Vein endothelial cell (primary cell): ENCODE results near the gene ANKLE1. TPM values are rescaled to one million over a fixed set of nuclear protein-coding genes. Genes with fewer than 3 reads are reported as not detected.

Experiments
- total RNA-seq: library from RNA; depleted of rRNA; stranded (reverse); fragments of >200 nt; gene quantifications from 2 replicates; pipeline ENCODE4 v1.2.3, GENCODE V29; 2012

Gene ANKLE1, protein sequence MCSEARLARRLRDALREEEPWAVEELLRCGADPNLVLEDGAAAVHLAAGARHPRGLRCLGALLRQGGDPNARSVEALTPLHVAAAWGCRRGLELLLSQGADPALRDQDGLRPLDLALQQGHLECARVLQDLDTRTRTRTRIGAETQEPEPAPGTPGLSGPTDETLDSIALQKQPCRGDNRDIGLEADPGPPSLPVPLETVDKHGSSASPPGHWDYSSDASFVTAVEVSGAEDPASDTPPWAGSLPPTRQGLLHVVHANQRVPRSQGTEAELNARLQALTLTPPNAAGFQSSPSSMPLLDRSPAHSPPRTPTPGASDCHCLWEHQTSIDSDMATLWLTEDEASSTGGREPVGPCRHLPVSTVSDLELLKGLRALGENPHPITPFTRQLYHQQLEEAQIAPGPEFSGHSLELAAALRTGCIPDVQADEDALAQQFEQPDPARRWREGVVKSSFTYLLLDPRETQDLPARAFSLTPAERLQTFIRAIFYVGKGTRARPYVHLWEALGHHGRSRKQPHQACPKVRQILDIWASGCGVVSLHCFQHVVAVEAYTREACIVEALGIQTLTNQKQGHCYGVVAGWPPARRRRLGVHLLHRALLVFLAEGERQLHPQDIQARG
- total RNA-seq: 0.96 and 1.3 TPM in 2 replicates

DNA sequence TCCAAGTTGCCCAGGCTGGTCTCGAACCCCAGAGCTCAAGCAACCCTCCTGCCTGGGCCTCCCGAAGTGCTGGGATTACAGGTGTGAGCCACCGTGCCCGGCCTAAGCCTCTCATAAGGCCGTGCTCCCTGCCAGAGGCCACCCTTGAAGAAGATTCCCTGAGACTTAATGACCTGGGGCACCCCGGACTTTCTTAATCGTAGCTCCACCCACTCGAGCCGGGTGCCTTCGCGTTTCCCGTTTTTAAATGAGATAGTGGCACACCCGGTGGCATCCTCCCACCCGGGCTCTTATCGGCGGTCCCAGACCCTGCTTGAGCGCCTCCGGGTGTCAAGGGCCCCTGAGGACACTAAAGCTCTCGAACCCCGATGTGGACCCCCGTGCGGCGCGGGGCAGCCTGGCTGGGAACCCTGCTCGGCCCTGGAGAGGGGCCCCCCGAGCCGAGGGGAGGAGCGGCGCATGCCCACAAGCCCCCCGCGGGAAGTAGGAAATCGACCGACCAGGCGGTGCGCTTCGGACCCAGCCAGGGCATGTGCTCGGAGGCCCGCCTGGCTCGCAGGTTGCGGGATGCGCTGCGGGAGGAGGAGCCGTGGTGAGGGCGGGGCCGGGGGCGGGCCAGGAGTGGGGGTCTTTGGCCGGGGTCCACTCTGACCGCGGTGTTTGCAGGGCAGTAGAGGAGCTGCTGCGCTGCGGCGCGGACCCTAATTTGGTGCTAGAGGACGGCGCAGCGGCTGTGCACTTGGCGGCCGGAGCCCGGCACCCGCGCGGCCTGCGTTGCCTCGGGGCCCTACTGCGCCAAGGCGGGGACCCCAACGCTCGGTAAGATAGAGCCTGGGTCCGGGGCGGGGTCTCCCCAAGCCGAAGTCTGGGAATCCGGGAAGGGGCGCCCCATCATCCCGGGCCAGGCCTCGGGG, at the start of gene ANKLE1:
TSS of gene ANKLE1 (plus strand) at position 511 of the 914 bp plus-strand sequence. CDS start at position 531, 20 bp downstream.

DNA sequence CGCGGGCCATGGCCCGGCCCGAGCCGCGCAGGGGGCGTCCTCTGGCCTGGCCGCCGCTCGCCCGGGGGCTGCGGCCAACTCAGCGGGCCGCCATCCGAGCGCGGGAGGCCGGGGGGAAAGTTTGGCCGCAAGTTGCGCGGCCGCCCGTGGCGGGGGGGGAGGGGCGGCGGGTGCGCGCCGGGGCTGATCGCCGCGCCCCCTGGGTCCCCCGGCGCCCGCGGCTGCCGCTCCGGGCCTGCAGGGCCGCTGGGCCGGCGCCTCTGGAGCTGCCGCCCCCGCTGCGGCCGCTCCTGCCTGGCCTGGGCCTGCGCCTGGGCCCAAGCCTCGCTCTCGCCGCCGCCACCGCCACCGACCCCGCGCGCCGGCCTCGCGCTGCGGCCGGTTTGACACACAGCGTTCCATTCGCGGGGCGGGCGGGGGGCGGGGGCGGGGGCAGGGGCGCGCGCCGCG, 36.1 kb upstream of the ANKLE1 start, which contains the start of gene NR2F6:
TSS of gene NR2F6 (minus strand) at position 385 of the 450 bp plus-strand sequence. CDS start 699 bp downstream, outside the sequence.

DNA sequence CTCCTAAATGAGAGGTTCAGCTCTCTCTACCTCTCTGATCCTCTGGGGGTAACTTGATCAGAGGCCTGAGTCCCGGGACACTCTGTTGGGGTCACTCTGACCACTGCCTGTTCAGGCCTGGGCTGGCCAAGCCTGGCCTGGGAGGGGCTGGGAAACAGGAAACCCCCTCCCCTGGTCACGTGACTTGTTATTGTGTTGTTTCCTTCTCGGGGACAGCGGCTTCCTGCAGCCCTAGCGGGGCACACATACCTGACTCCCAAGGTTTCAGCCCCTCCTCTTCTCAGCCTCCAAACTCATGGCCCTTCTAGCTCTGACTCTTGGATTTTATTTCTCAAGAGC, 17.1 kb upstream of the ANKLE1 start, which contains the start of gene USHBP1:
TSS of gene USHBP1 (minus strand) at position 105 of the 339 bp plus-strand sequence. CDS start 446 bp downstream, outside the sequence.

DNA sequence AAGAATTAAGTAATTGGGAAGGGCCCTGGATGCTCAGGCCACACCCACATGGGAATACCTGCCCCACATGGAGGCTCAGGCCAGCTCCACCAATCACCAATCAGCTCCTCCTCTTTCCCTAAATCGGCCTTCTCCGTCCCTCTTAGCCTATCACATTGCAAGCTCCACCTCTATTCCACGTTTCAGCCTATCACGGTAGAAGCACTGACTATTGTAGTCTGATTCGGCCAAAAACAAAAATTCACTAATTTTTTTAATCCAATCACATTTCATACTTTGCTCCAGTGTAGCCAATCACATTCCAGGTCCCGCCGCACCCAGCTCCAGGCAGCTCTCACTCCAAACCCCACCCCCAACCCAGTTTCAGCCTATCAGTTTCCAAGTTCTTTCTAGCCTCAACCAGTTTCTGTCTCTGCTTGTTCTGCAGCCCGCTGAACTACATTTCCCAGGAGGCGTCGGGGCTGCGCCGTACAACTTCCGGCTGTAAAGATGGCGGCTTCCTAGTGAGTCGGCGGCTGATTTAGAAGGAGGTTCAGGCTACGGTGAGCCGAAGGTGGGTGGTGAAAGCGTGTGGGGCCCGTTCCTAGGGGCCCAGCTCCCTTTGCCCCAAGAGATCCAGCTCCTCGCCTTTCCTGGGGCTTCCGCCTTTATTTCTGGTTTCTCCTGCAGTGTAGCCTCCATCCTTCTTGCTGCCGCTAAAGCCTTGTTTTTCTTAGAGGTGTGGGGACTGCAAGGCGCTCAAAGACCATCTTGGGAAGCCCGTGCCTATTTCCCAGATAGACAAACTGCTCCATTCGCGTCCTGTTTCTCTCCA, 14.5 kb upstream of the ANKLE1 start, which contains the start of gene BABAM1:
TSS of gene BABAM1 (plus strand) at position 469 of the 814 bp plus-strand sequence. CDS start 1,364 bp downstream, outside the sequence.

DNA sequence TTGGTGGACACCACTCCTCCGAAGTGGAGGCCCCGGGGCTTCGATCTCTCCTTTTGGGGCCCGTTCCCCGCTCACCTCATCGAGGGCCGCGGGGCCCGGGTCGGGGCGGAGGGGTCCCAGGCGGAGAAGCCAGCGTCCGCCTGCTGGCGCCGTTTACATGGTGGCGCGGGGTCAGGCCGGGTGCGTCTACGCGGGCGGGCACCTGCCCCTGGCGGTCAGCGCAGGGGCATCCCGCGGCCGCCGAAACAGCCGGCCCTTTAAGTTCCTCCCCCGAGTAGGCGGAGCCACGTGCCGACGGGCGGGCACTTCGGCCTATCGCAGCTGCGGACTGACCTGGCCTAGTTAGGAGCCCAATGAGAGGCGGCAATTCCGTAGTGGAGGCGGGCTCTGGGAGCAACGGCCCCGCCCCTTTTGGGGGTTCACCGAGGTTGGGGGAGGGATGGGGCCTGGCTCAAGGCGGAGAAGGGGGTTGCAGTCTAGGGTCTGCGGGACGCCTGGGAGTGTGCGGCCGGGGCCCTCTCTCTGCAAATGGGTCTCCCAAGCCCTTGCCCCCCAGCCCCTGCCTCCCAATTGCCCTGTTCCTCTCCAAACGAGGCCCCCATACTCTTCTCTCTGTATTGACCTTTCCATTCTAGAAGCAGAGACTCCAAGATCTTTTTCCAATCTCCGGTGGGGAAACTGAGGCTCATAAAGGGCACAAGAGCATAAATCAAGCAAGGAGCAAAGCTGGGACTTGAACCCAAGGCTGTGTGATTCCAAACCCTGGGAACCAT, 21.7 kb downstream of the ANKLE1 start, which contains the start of gene ABHD8:
TSS of gene ABHD8 (minus strand) at position 259 of the 773 bp plus-strand sequence. CDS start 1,809 bp downstream, outside the sequence.

DNA sequence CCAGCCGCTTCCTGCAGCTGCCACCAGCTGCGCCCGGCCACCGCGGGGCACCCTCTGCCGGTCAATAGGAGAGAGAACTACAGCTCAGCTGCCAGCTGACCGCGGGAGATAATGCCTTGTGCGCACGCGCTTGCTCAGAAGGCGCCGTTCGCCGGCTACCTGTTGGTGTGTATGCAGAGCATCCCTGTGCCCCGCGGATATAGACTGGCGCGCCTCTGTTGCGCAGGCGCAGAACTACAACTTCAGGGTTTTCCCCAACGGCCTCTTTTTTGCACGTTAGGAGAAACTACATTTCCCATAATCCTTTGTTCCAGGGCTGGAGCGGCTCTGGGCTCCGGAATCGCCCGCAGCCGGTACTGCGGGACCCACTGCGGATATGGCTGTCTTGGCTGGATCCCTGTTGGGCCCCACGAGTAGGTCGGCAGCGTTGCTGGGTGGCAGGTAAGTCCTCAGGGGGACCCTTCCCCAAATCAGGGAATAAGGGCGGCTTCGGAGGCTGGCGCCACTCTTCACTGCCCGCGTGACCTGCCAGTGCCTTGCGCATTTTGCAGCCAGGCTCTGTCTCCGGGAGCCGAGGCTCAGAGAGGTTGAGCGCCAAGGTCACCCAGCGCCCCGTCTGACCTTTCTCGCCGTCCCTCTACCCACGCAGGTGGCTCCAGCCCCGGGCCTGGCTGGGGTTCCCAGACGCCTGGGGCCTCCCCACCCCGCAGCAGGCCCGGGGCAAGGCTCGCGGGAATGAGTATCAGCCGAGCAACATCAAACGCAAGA, 24.0 kb downstream of the ANKLE1 start, which contains the start of gene MRPL34:
TSS of gene MRPL34 (plus strand) at position 356 of the 768 bp plus-strand sequence. CDS start at position 377, 21 bp downstream.

DNA sequence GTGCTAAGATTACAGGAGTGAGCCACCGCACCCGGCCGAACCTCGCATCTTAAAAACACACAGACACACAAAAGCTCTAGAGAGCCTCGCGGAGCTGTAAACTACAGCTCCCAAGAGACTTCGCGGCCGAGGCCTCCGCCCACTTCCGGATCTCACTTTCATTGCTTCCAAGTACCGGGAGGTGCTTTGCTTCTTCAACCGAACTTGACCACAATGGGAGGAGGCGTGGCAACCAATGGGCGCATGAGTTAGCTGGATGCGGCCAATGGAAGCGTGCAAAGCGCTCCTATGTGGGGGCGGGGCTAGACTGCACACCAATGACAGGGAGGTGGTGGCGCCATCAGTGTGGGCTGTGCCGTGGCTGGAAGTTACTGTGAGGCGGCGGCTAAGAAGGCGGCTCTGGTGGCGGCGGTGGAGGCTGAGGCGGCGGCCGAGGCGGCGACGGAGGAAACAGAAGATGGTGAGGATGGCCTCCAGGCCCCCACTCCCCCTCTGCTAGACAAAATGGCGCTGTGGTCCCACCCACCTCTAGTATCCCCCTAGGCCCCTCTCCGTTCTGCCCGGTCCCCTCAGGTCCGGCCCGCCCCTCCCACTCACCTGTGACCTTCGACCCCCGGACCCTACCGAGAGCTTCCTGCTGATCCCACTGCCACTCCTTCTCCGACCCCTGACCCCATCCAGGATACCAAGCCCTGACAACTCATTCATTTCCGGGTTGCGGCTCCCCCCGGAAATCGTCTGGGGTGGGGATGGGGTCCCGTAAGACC, 27.7 kb downstream of the ANKLE1 start, which contains the start of gene DDA1:
TSS of gene DDA1 (plus strand) at position 366 of the 767 bp plus-strand sequence. CDS start at position 458, 92 bp downstream.

DNA sequence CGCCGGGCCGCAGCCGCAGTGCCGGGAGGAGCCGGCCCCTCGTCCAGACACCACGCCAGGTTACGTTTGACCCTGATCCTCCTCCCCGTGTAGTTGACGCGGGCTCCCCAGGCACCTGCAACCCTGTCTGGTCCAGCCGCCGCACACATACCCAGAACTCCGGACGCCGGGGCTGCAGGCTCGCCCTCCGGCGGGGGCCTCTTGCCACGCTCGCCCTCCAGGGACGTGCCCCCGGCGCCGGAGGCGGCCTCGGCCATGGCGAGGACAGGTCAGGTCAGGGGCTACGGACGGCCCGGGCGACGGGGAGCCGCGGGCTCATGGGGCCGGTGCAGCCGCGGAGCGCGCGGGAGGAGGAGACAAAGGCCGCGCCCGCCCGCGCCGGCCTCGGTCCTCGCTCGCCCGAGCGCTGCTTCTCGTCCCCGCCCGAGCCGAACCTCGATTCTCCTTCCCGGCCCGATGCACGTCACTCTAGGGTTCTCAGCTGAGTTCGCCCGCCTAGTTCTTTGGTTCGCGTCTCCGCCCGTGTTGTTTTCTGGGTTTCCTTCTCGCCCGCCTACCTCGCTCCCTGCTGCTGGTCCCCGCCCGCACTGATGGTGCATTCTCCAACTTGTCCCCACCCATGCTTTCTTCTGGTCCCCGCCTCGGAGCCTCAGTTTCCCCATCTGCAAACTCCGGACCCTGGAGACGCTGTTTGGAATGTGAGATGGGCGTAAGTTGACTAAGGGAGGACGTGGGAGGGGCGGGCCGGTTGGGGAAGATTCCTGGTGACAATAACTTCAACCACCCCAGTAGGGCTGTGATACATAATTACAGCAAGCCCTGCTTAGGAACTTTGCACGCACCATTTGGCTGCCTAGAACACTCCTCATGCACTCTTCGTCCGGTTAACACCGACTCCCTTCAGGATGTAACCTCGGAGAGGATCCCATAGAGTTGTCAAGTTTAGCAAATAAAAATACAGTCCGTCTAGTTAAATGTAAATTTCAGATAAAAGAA, 53.0 kb downstream of the ANKLE1 start, which contains the start of gene ANO8:
TSS of gene ANO8 (minus strand) at position 442 of the 996 bp plus-strand sequence. CDS start at position 257, 185 bp downstream.

Other genes with a start within 250 kb of the ANKLE1 start
- 2.9 and 4.2 TPM in 2 replicates for gene HAUS8, start 206.4 kb upstream of the ANKLE1 start, total RNA-seq
- 84.0 and 105 TPM in 2 replicates for gene MYO9B, start 206.1 kb upstream of the ANKLE1 start, total RNA-seq
- 11.1 and 18.0 TPM in 2 replicates for gene USE1, start 66.5 kb upstream of the ANKLE1 start, total RNA-seq
- gene OCEL1, start 55.7 kb upstream of the ANKLE1 start, total RNA-seq: 3.5 and 4.6 TPM in 2 replicates
- 35.3 and 46.4 TPM in 2 replicates for gene NR2F6, start 36.0 kb upstream of the ANKLE1 start, total RNA-seq
- gene USHBP1, start 17.2 kb upstream of the ANKLE1 start, total RNA-seq: 22.8 and 28.7 TPM in 2 replicates
- 103 and 107 TPM in 2 replicates for gene BABAM1, start 14.5 kb upstream of the ANKLE1 start, total RNA-seq
- 6.1 and 16.0 TPM in 2 replicates for gene ABHD8, start 21.5 kb downstream of the ANKLE1 start, total RNA-seq
- 35.3 and 40.2 TPM in 2 replicates for gene MRPL34, start 24.0 kb downstream of the ANKLE1 start, total RNA-seq
- gene DDA1, start 27.7 kb downstream of the ANKLE1 start, total RNA-seq: 33.3 and 46.4 TPM in 2 replicates
- gene ANO8, start 53.0 kb downstream of the ANKLE1 start, total RNA-seq: 3.5 and 5.6 TPM in 2 replicates
- gene GTPBP3, start 55.7 kb downstream of the ANKLE1 start, total RNA-seq: 14.0 and 21.3 TPM in 2 replicates
- 13.7 and 13.8 TPM in 2 replicates for gene PLVAP, start 95.4 kb downstream of the ANKLE1 start, total RNA-seq
- not detected in 2 replicates for gene CCDC194, start 112.3 kb downstream of the ANKLE1 start, total RNA-seq
- gene BST2, start 123.7 kb downstream of the ANKLE1 start, total RNA-seq: 0.19 and 0.65 TPM in 2 replicates
- 45.9 and 77.1 TPM in 2 replicates for gene MVB12A, start 138.1 kb downstream of the ANKLE1 start, total RNA-seq
- 0.33 TPM in 1 of 2 replicates, not detected in the other for gene TMEM221, start 166.8 kb downstream of the ANKLE1 start, total RNA-seq
- gene NXNL1, start 179.0 kb downstream of the ANKLE1 start, total RNA-seq: not detected in 2 replicates
- gene SLC27A1, start 188.6 kb downstream of the ANKLE1 start, total RNA-seq: 8.6 and 21.9 TPM in 2 replicates
- gene PGLS, start 229.7 kb downstream of the ANKLE1 start, total RNA-seq: 50.0 and 67.4 TPM in 2 replicates